Suprapubic skin (tissue), 3 donors: ENCODE data around the gene SKAP1.

ENCODE experiments used
- POLR2AphosphoS5 ChIP-seq, 3 donors: sonication (generic); formaldehyde crosslinking; IDR thresholded peaks; one replicate each; pipeline ENCODE4 v1.6.1; 2017; ENCODE audit warnings: antibody characterized with exemption in 3 of 3
- TF ChIP-seq, protein P1 (sequence below), 2 donors: fragments of 200-600 bp in 1 of 2; fragments of 450-650 bp in 1 of 2; sonication (generic) in 1 of 2; IDR thresholded peaks; one replicate each; pipeline ENCODE4 v1.5.1; 2016 to 2019; ENCODE audit warnings: antibody characterized with exemption in 2 of 2, mild to moderate bottlenecking in 1 of 2, moderate library complexity in 1 of 2

DNA sequence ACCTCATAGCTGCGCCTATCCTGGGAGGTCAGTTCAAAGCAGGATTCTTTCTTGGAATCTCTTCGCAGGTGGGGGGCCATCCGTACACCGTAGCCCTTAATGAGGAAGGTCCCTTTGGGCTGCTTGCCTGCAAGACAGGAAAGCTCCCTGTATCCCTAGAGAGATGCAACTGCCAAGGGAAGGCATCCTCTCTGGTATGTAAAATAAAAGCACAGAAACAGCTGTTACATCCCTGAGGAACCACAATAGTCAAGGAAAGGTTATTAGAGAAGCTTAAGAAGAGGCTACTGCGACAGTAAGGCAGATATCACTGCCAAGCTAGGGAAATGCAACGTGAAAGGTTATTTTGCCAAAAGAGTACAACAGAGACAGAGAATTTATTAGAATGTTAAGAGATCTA lies 245.3 kb downstream of the SKAP1 start:
- TF ChIP-seq, protein P1, sequence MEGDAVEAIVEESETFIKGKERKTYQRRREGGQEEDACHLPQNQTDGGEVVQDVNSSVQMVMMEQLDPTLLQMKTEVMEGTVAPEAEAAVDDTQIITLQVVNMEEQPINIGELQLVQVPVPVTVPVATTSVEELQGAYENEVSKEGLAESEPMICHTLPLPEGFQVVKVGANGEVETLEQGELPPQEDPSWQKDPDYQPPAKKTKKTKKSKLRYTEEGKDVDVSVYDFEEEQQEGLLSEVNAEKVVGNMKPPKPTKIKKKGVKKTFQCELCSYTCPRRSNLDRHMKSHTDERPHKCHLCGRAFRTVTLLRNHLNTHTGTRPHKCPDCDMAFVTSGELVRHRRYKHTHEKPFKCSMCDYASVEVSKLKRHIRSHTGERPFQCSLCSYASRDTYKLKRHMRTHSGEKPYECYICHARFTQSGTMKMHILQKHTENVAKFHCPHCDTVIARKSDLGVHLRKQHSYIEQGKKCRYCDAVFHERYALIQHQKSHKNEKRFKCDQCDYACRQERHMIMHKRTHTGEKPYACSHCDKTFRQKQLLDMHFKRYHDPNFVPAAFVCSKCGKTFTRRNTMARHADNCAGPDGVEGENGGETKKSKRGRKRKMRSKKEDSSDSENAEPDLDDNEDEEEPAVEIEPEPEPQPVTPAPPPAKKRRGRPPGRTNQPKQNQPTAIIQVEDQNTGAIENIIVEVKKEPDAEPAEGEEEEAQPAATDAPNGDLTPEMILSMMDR (IDR thresholded peaks at IDR 0.05) = no peak
- no peak for TF ChIP-seq POLR2AphosphoS5 (IDR thresholded peaks at IDR 0.05)
